Amniotic stem cell (primary cell): Measurements from ENCODE around the gene HMGCS1.
"Not testable (repeated sequence)": the region's sequence is repeated elsewhere in the genome, so short reads cannot be mapped to it uniquely, and the experiment has no call there.

Source experiments
- DNase-seq: peaks from one replicate; lab custom pipeline; 2025; lab: John Stamatoyannopoulos, UW

HMGCS1 gene

GRCh38 chr5:43273552-43273951 is 39.7 kb downstream of the HMGCS1 start:
- no peak for DNase-seq

- DNase-seq = no peak
Measured at GRCh38 chr5:43270645-43271044, 42.6 kb downstream of the HMGCS1 start.

GRCh38 chr5:43268188-43268820 is 44.9 kb downstream of the HMGCS1 start:
- no peak for DNase-seq

- not testable (repeated sequence) for DNase-seq
Measured at GRCh38 chr5:43262269-43262668, 50.9 kb downstream of the HMGCS1 start.

GRCh38 chr5:43258116-43258515 is 55.1 kb downstream of the HMGCS1 start:
- DNase-seq = no peak

GRCh38 chr5:43256261-43256966 is 56.8 kb downstream of the HMGCS1 start:
- DNase-seq = no peak

GRCh38 chr5:43255704-43256103 is 57.5 kb downstream of the HMGCS1 start:
- no peak for DNase-seq

GRCh38 chr5:43251754-43252153 is 61.5 kb downstream of the HMGCS1 start:
- DNase-seq = no peak

GRCh38 chr5:43245724-43246385 is 67.4 kb downstream of the HMGCS1 start:
- no peak for DNase-seq

GRCh38 chr5:43244823-43245565 is 68.2 kb downstream of the HMGCS1 start:
- DNase-seq = no peak

GRCh38 chr5:43243270-43243669 is 69.9 kb downstream of the HMGCS1 start:
- DNase-seq = no peak

- DNase-seq = no peak
Measured at GRCh38 chr5:43242196-43242595, 71.0 kb downstream of the HMGCS1 start.
